ENCODE measurements around the gene DLD. TPM values are rescaled to one million over a fixed set of nuclear protein-coding genes. Genes with fewer than 3 reads are reported as not detected.
"Not testable (repeated sequence)": the region's sequence is repeated elsewhere in the genome, so short reads cannot be mapped to it uniquely, and the experiment has no call there.

The DLD gene, protein sequence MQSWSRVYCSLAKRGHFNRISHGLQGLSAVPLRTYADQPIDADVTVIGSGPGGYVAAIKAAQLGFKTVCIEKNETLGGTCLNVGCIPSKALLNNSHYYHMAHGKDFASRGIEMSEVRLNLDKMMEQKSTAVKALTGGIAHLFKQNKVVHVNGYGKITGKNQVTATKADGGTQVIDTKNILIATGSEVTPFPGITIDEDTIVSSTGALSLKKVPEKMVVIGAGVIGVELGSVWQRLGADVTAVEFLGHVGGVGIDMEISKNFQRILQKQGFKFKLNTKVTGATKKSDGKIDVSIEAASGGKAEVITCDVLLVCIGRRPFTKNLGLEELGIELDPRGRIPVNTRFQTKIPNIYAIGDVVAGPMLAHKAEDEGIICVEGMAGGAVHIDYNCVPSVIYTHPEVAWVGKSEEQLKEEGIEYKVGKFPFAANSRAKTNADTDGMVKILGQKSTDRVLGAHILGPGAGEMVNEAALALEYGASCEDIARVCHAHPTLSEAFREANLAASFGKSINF
- polyA plus RNA-seq = 100 to 1,000 TPM in 1 of 4 donors, 10 to 100 TPM in 3; 45.4 to 153 (median 84.0) TPM
- long read RNA-seq, donor 1, transcript DLD-201 (14 exons, 3,755 nt) = major isoform, 41 of 614 reads
- long read RNA-seq, donor 1, partial matches to known transcripts = 492 of 614 reads
- long read RNA-seq, donor 1, other reads (novel, unspliced or antisense) = 77 of 614 reads
- long read RNA-seq, donor 2, transcript DLD-201 (14 exons, 3,755 nt) = major isoform, 16 of 19 reads
- long read RNA-seq, donor 2, partial matches to known transcripts = 0 of 19 reads
- long read RNA-seq, donor 2, other reads (novel, unspliced or antisense) = 0 of 19 reads
- long read RNA-seq, donor 3, transcript DLD-201 (14 exons, 3,755 nt) = major isoform, 6 of 30 reads
- long read RNA-seq, donor 3, partial matches to known transcripts = 22 of 30 reads
- long read RNA-seq, donor 3, other reads (novel, unspliced or antisense) = 0 of 30 reads
- long read RNA-seq, donor 4 = 0 reads
- long read RNA-seq, donor 5, partial matches to known transcripts = 242 of 256 reads
- long read RNA-seq, donor 5, other reads (novel, unspliced or antisense) = 10 of 256 reads
- long read RNA-seq, donor 6, transcript DLD-201 (14 exons, 3,755 nt) = major isoform, 16 of 30 reads
- long read RNA-seq, donor 6, partial matches to known transcripts = 11 of 30 reads
- long read RNA-seq, donor 6, other reads (novel, unspliced or antisense) = 0 of 30 reads
- long read RNA-seq, donor 7, transcript DLD-201 (14 exons, 3,755 nt) = major isoform, 68 of 189 reads
- long read RNA-seq, donor 7, partial matches to known transcripts = 113 of 189 reads
- long read RNA-seq, donor 7, other reads (novel, unspliced or antisense) = 6 of 189 reads
- long read RNA-seq, donor 8, partial matches to known transcripts = 0 of 2 reads
- long read RNA-seq, donor 8, other reads (novel, unspliced or antisense) = 0 of 2 reads
- long read RNA-seq, donor 9, partial matches to known transcripts = 62 of 87 reads
- long read RNA-seq, donor 9, other reads (novel, unspliced or antisense) = 25 of 87 reads
- long read RNA-seq, donor 10, transcript DLD-201 (14 exons, 3,755 nt) = major isoform, 22 of 1,080 reads
- long read RNA-seq, donor 10, partial matches to known transcripts = 1,054 of 1,080 reads
- long read RNA-seq, donor 10, other reads (novel, unspliced or antisense) = 0 of 1,080 reads

DNA sequence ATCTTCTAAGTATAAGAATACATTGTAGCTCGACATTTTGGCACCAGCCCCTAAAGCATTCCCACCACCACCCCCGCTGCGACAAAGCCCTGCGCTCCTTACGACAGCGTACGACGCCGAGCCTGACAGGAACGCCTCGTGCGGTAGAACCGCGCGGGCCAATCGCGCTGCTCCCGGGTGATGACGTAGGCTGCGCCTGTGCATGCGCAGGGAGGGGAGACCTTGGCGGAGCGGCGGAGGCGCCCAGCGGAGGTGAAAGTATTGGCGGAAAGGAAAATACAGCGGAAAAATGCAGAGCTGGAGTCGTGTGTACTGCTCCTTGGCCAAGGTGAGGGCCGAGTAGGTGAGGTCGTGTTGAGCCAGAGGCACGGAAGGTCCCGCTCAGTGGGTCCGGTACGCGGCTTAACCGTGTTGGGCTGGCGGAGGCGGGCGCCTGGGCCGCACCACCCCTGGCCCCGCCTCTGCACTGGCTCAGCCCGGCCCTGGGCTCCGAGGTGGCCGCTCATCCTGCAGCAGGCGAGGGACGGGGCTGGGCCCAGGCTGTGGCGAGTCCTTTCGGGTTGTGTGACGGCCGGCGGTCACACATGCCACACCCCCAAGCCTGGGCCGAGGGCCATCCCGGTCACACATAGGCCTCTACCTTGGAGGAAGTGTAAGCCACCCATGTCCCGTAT is at the start of gene DLD:
TSS of gene DLD (plus strand) at position 222 of the 674 bp plus-strand sequence. CDS start at position 290, 68 bp downstream.
- peaks cover 0 to 4% (median 0%) of the 10 kb centered on the region in 3 donors for H3K36me3 ChIP-seq (ENCODE audit: control insufficient read depth in 3 of 3, insufficient read depth in 2 of 3, low read depth in 1 of 3, low read length in 3 of 3)
- FAIRE-seq (no peak), DNase-seq (peak; percentile 95 to 97)
- H3K4me3 ChIP-seq (ENCODE audit: low read depth in 1 of 3, low read length in 3 of 3) = peak within 1 kb of the TSS; percentile 68 to 91 (median 79)
- H3K4me1 ChIP-seq (ENCODE audit: control insufficient read depth in 3 of 3, insufficient read depth in 2 of 3, low read depth in 1 of 3, low read length in 2 of 3) = peaks cover 0 to 10% (median 2%) of the 10 kb centered on the region in 3 donors
- peak within 1 kb of the TSS; percentile 87 to 96 (median 92) for H3K27ac ChIP-seq (ENCODE audit: low read depth in 1 of 3, low read length in 2 of 3)
- H3K27me3 ChIP-seq (ENCODE audit: control insufficient read depth in 3 of 3, insufficient read depth in 3 of 3, low read length in 3 of 3) = no peaks in the 10 kb centered on the region
- no peaks in the 10 kb centered on the region for H3K9me3 ChIP-seq (ENCODE audit: control insufficient read depth in 2 of 2, insufficient read depth in 1 of 2, low read depth in 1 of 2, low read length in 1 of 2)
- 0% methylated on average over 46 to 55 of the region's 55 CpGs for WGBS, 3 donors

DNA sequence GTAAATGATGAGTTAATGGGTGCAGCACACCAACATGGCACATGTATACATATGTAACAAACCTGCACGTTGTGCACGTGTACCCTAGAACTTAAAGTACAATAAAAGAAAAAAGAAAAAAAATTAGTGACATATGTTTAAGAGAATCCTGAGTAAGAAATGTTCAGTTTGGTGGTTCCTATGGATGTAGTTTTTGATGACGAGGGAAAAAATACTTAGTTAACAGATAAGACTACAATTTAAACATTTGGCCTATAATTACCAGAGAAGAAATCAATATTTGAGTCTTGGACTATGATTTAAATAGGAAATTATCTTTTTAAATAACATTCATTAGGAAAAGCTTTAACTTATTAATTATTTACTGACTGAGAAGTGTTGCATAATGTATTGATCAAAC is 48.8 kb upstream of the DLD start:
- Histone ChIP-seq H3K27me3 (ENCODE audit: control insufficient read depth in 3 of 3, insufficient read depth in 3 of 3, low read length in 3 of 3) (no peaks in the 10 kb centered on the region), H3K4me3 (ENCODE audit: low read depth in 1 of 3, low read length in 3 of 3) (no peak overlapping the region), H3K27ac (ENCODE audit: low read depth in 1 of 3, low read length in 2 of 3) (no peak overlapping the region), H3K4me1 (ENCODE audit: control insufficient read depth in 3 of 3, insufficient read depth in 2 of 3, low read depth in 1 of 3, low read length in 2 of 3) (peaks cover 0 to 34% (median 11%) of the 10 kb centered on the region in 3 donors), H3K9me3 (ENCODE audit: control insufficient read depth in 2 of 2, insufficient read depth in 1 of 2, low read depth in 1 of 2, low read length in 1 of 2) (no peaks in the 10 kb centered on the region), H3K36me3 (ENCODE audit: control insufficient read depth in 3 of 3, insufficient read depth in 2 of 3, low read depth in 1 of 3, low read length in 3 of 3) (no peaks in the 10 kb centered on the region)
- 60 to 86% (median 63%) methylated on average over 3 of the region's 3 CpGs for WGBS, 3 donors
- DNase-seq = peak in 1 of 2 donors; percentile 60
- no peak for FAIRE-seq

- H3K4me1 ChIP-seq (ENCODE audit: control insufficient read depth in 3 of 3, insufficient read depth in 2 of 3, low read depth in 1 of 3, low read length in 2 of 3) = peaks cover 0 to 26% (median 3%) of the 10 kb centered on the region in 3 donors
- WGBS, 3 donors = 95 to 97% (median 96%) methylated on average over 16 of the region's 16 CpGs
- H3K36me3 ChIP-seq (ENCODE audit: control insufficient read depth in 3 of 3, insufficient read depth in 2 of 3, low read depth in 1 of 3, low read length in 3 of 3) = no peaks in the 10 kb centered on the region
- no peak overlapping the region for H3K27ac ChIP-seq (ENCODE audit: low read depth in 1 of 3, low read length in 2 of 3)
- no peak overlapping the region for H3K4me3 ChIP-seq (ENCODE audit: low read depth in 1 of 3, low read length in 3 of 3)
- DNase-seq = no peak
- no peak for FAIRE-seq
- H3K27me3 ChIP-seq (ENCODE audit: control insufficient read depth in 3 of 3, insufficient read depth in 3 of 3, low read length in 3 of 3) = no peaks in the 10 kb centered on the region
- no peaks in the 10 kb centered on the region for H3K9me3 ChIP-seq (ENCODE audit: control insufficient read depth in 2 of 2, insufficient read depth in 1 of 2, low read depth in 1 of 2, low read length in 1 of 2)
Measured at GRCh38 chr7:107843184-107843583, 47.8 kb upstream of the DLD start.

GRCh38 chr7:107846324-107846723 is 44.7 kb upstream of the DLD start:
- FAIRE-seq (no peak), DNase-seq (no peak)
- Histone ChIP-seq H3K36me3 (ENCODE audit: control insufficient read depth in 3 of 3, insufficient read depth in 2 of 3, low read depth in 1 of 3, low read length in 3 of 3) (no peaks in the 10 kb centered on the region), H3K27ac (ENCODE audit: low read depth in 1 of 3, low read length in 2 of 3) (no peak overlapping the region), H3K4me3 (ENCODE audit: low read depth in 1 of 3, low read length in 3 of 3) (no peak overlapping the region), H3K9me3 (ENCODE audit: control insufficient read depth in 2 of 2, insufficient read depth in 1 of 2, low read depth in 1 of 2, low read length in 1 of 2) (no peaks in the 10 kb centered on the region), H3K4me1 (ENCODE audit: control insufficient read depth in 3 of 3, insufficient read depth in 2 of 3, low read depth in 1 of 3, low read length in 2 of 3) (peaks cover 4 to 25% (median 6%) of the 10 kb centered on the region in 3 donors), H3K27me3 (ENCODE audit: control insufficient read depth in 3 of 3, insufficient read depth in 3 of 3, low read length in 3 of 3) (no peaks in the 10 kb centered on the region)

DNA sequence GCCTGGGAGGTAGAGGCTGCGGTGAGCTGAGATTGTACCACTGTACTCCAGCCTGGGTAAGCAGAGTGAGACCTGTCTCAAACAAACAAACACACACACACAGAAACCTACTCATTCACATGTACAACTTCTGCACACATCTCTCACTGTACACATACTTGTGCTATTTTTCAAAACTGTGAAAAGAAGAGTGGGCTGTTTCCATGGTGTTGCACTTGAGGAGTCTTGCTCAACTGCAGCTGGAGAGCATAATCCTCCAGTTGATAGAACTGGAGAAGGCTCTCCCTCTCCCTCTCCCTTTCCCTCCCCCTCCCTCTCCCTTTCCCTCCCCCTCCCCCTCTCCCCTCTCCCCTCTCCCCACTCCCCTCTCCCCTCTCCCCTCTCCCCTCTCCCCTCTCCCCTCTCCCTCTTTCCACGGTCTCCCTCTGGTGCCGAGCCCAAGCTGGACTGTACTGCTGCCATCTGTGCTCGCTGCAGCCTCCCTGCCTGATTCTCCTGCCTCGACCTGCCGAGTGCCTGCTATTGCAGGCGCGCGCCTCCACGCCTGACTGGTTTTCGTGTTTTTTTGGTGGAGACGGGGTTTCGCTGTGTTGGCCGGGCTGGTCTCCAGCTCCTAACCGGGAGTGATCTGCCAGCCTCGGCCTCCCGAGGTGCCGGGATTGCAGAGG is 43.7 kb upstream of the DLD start:
- Histone ChIP-seq H3K4me3 (ENCODE audit: low read depth in 1 of 3, low read length in 3 of 3) (no peak overlapping the region), H3K36me3 (ENCODE audit: control insufficient read depth in 3 of 3, insufficient read depth in 2 of 3, low read depth in 1 of 3, low read length in 3 of 3) (no peaks in the 10 kb centered on the region), H3K27me3 (ENCODE audit: control insufficient read depth in 3 of 3, insufficient read depth in 3 of 3, low read length in 3 of 3) (no peaks in the 10 kb centered on the region), H3K4me1 (ENCODE audit: control insufficient read depth in 3 of 3, insufficient read depth in 2 of 3, low read depth in 1 of 3, low read length in 2 of 3) (peaks cover 4 to 26% (median 7%) of the 10 kb centered on the region in 3 donors), H3K27ac (ENCODE audit: low read depth in 1 of 3, low read length in 2 of 3) (no peak overlapping the region), H3K9me3 (ENCODE audit: control insufficient read depth in 2 of 2, insufficient read depth in 1 of 2, low read depth in 1 of 2, low read length in 1 of 2) (no peaks in the 10 kb centered on the region)
- WGBS, 3 donors = 95 to 98% (median 98%) methylated on average over 12 to 18 of the region's 18 CpGs
- no peak for DNase-seq
- FAIRE-seq = no peak

DNA sequence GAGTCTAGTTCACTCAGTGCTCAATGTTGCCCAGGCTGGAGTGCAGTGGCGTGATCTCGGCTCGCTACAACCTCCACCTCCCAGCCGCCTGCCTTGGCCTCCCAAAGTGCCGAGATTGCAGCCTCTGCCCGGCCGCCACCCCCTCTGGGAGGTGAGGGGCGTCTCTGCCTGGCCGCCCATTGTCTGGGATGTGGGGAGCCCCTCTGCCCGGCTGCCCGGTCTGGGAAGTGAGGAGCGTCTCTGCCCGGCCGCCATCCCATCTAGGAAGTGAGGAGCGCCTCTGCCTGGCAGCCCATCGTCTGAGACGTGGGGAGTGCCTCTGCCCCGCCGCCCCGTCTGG is 43.2 kb upstream of the DLD start:
- 90 to 100% (median 94%) methylated on average over 14 to 20 of the region's 20 CpGs for WGBS, 3 donors

GRCh38 chr7:107848211-107848610 is 42.8 kb upstream of the DLD start:
- H3K36me3 ChIP-seq (ENCODE audit: control insufficient read depth in 3 of 3, insufficient read depth in 2 of 3, low read depth in 1 of 3, low read length in 3 of 3); H3K27me3 ChIP-seq (ENCODE audit: control insufficient read depth in 3 of 3, insufficient read depth in 3 of 3, low read length in 3 of 3); DNase-seq; H3K4me3 ChIP-seq (ENCODE audit: low read depth in 1 of 3, low read length in 3 of 3); FAIRE-seq; H3K27ac ChIP-seq (ENCODE audit: low read depth in 1 of 3, low read length in 2 of 3); H3K9me3 ChIP-seq (ENCODE audit: control insufficient read depth in 2 of 2, insufficient read depth in 1 of 2, low read depth in 1 of 2, low read length in 1 of 2): not testable (repeated sequence)
- WGBS, 3 donors = 96 to 98% (median 97%) methylated on average over 14 to 31 of the region's 31 CpGs
- peaks cover 4 to 18% (median 7%) of the 10 kb centered on the region in 3 donors for H3K4me1 ChIP-seq (ENCODE audit: control insufficient read depth in 3 of 3, insufficient read depth in 2 of 3, low read depth in 1 of 3, low read length in 2 of 3)

More for the DNA sequence above, 43.2 kb upstream of the DLD start:
- H3K27ac ChIP-seq (ENCODE audit: low read depth in 1 of 3, low read length in 2 of 3); DNase-seq; H3K4me3 ChIP-seq (ENCODE audit: low read depth in 1 of 3, low read length in 3 of 3); H3K36me3 ChIP-seq (ENCODE audit: control insufficient read depth in 3 of 3, insufficient read depth in 2 of 3, low read depth in 1 of 3, low read length in 3 of 3); H3K9me3 ChIP-seq (ENCODE audit: control insufficient read depth in 2 of 2, insufficient read depth in 1 of 2, low read depth in 1 of 2, low read length in 1 of 2); FAIRE-seq; H3K27me3 ChIP-seq (ENCODE audit: control insufficient read depth in 3 of 3, insufficient read depth in 3 of 3, low read length in 3 of 3): not testable (repeated sequence)
- H3K4me1 ChIP-seq (ENCODE audit: control insufficient read depth in 3 of 3, insufficient read depth in 2 of 3, low read depth in 1 of 3, low read length in 2 of 3) = peaks cover 4 to 22% (median 7%) of the 10 kb centered on the region in 3 donors

All from small intestine (tissue), 16 donors.